ENCODE measurements around the gene UBL4B. TPM values are rescaled to one million over a fixed set of nuclear protein-coding genes. Genes with fewer than 3 reads are reported as not detected.
A peak's percentile ranks its signal among the peaks of the same experiment; 100 is the strongest.

Gene UBL4B
- total and polyA plus RNA-seq, 12 donors = 0.13 to 0.24 (median 0.18) TPM; not detected in 9

DNA sequence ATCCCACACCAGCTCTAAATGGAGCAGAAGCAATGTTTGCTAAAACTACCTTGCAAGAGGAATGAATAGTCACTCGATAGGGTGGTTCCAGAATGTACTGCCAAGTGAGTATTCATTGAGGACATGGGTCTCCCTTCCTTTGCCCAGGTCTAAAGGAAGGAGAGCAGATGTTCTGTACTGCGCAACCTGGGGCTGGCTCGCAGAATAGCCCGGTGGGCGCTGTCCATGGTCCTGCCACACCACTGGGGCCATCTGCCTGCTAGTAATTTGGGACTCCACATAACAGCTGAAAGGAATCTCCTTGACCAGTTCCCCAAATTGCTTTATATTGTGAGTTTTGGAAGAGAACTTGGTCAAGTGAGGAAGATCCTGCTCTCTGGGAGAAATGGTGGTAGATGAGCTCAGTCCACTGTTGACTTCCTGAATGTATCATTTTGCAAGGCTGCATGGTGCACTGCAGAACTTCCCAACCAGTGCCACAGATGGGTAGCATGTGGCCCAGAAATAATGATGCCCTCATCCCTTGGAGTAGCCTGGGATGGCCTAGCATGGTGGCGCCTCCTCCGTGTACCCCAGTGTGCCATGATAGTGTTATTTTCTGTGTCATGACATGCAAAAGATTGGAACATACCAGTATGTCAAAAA lies 43.8 kb downstream of the UBL4B start:
- Histone ChIP-seq H3K36me3 (replicated peaks in 1 of 2) (no peaks in the 10 kb centered on the region), H3K9me3 (replicated peaks in 1 of 3) (no peaks in the 10 kb centered on the region), H3K4me1 (replicated peaks in 1 of 2) (peaks cover 0 to 5% of the 10 kb centered on the region in 2 donors), H3K27me3 (peaks cover 26% of the 10 kb centered on the region), H3K4me3 (no peak overlapping the region), H3K27ac (no peak overlapping the region)
- WGBS, 4 donors = 13 to 23% (median 16%) methylated on average over 7 of the region's 7 CpGs
- intact Hi-C loops (cut with DNase I) = no loop called here
- TF ChIP-seq POLR2A (IDR thresholded peaks at IDR 0.05) (no peak), CTCF (IDR thresholded peaks at IDR 0.05) (no peak)
- DNase-seq = peak in 6 of 7 donors; percentile 56 to 77 (median 73)

GRCh38 chr1:110158261-110158660 lies 46.0 kb downstream of the UBL4B start:
- no peaks in the 10 kb centered on the region for H3K36me3 ChIP-seq (replicated peaks in 1 of 2)
- H3K4me1 ChIP-seq (replicated peaks in 1 of 2) = no peaks in the 10 kb centered on the region
- H3K27ac ChIP-seq = no peak overlapping the region
- H3K4me3 ChIP-seq = no peak overlapping the region
- DNase-seq = no peak
- intact Hi-C loops (cut with DNase I) = no loop called here
- TF ChIP-seq POLR2A (IDR thresholded peaks at IDR 0.05) = no peak
- TF ChIP-seq CTCF (IDR thresholded peaks at IDR 0.05) = no peak
- no peaks in the 10 kb centered on the region for H3K9me3 ChIP-seq (replicated peaks in 1 of 3)
- H3K27me3 ChIP-seq = peaks cover 4% of the 10 kb centered on the region
- WGBS, 4 donors = 66 to 76% (median 71%) methylated on average over 5 of the region's 5 CpGs

GRCh38 chr1:110159168-110159567 lies 46.9 kb downstream of the UBL4B start:
- H3K27me3 ChIP-seq = peaks cover 4% of the 10 kb centered on the region
- intact Hi-C loops (cut with DNase I) = no loop called here
- no peak overlapping the region for H3K4me3 ChIP-seq
- H3K27ac ChIP-seq = no peak overlapping the region
- TF ChIP-seq CTCF (IDR thresholded peaks at IDR 0.05) (no peak), POLR2A (IDR thresholded peaks at IDR 0.05) (no peak)
- H3K36me3 ChIP-seq (replicated peaks in 1 of 2) = no peaks in the 10 kb centered on the region
- H3K4me1 ChIP-seq (replicated peaks in 1 of 2) = no peaks in the 10 kb centered on the region
- WGBS, 4 donors = 45 to 79% (median 50%) methylated on average over 2 of the region's 2 CpGs
- H3K9me3 ChIP-seq (replicated peaks in 1 of 3) = no peaks in the 10 kb centered on the region
- no peak for DNase-seq

GRCh38 chr1:110160538-110161100 lies 48.4 kb downstream of the UBL4B start:
- DNase-seq = no peak

More at GRCh38 chr1:110160538-110161100, 48.4 kb downstream of the UBL4B start:
- WGBS, 4 donors = 57 to 72% (median 69%) methylated on average over 10 of the region's 10 CpGs
- H3K36me3 ChIP-seq (replicated peaks in 1 of 2) = no peaks in the 10 kb centered on the region
- H3K4me3 ChIP-seq = no peak overlapping the region
- H3K27me3 ChIP-seq = peaks cover 4% of the 10 kb centered on the region
- TF ChIP-seq POLR2A (IDR thresholded peaks at IDR 0.05) (no peak), CTCF (IDR thresholded peaks at IDR 0.05) (no peak)
- intact Hi-C loops (cut with DNase I) = no loop called here
- H3K27ac ChIP-seq = no peak overlapping the region
- no peaks in the 10 kb centered on the region for H3K4me1 ChIP-seq (replicated peaks in 1 of 2)
- H3K9me3 ChIP-seq (replicated peaks in 1 of 3) = no peaks in the 10 kb centered on the region
